HepG2 (cell line): Measurements from ENCODE around the gene FERMT2. TPM values are rescaled to one million over a fixed set of nuclear protein-coding genes. Genes with fewer than 3 reads are reported as not detected.

Experiments
- ATAC-seq: fragments of 200-7000 bp; cut with Tn5 transposase; 3 replicates; pipeline ENCODE4 v1.9.1; 2020; ENCODE audit warnings: mild to moderate bottlenecking, moderate library complexity
- BruUV-seq: library from RNA; stranded (reverse); fragments of 400-500 nt; replicated peaks from 2 replicates; lab custom pipeline; 2021; lab: Mats Ljungman, UMichigan
- CTCF ChIA-PET: fragments of 300-600 bp; formaldehyde crosslinking; extraction: SDS; loops from one replicate; lab custom pipeline; 2021; ENCODE audit warnings: low total read pairs, inconsistent platforms, low intra/inter-chr PET ratio; lab: Yijun Ruan, JAX
- POLR2A ChIA-PET: fragments of 350-600 bp; sonication (Branson Sonifier 250); formaldehyde crosslinking; loops from one replicate; lab custom pipeline; 2020; ENCODE audit warnings: antibody characterized with exemption, inconsistent platforms; lab: Yijun Ruan, JAX
- DNase-seq: peaks from one replicate; pipeline ENCODE4 v3.0.0-alpha.2; 2015; ENCODE audit warnings: low spot score
- FAIRE-seq: peaks from 3 replicates; lab custom pipeline; 2011; peaks lifted over from hg19 to GRCh38; lab: Jason Lieb, UNC
- H2AFZ ChIP-seq: one replicate; pipeline ENCODE4 v1.6.1; 2011; ENCODE audit warnings: low read length, inconsistent platforms
- H3K27ac ChIP-seq: fragments of 300-600 bp; 3 replicates; pipeline ENCODE4 v1.8.0; 2011; ENCODE audit warnings: mixed run types, mild to moderate bottlenecking, mixed read lengths, low read length, inconsistent platforms; ENCODE audit not compliant: insufficient read depth; ENCODE audit errors: extremely low read length
- H3K27me3 ChIP-seq, 2 experiments: fragments of 200-600 bp in 1 of 2; 2 replicates in 1 of 2; 3 replicates in 1 of 2; pipeline versions ENCODE4 v1.6.0 to v1.8.0; 2011; ENCODE audit warnings: low read length in 2 of 2, mild to moderate bottlenecking in 2 of 2, moderate library complexity in 2 of 2, inconsistent platforms in 1 of 2; ENCODE audit not compliant: insufficient read depth in 2 of 2, control insufficient read depth in 1 of 2
- H3K36me3 ChIP-seq, 2 experiments: fragments of 200-600 bp in 1 of 2; replicated peaks in 1 of 2; 2 replicates in 1 of 2; 3 replicates in 1 of 2; pipeline versions ENCODE4 v1.5.1 to v1.8.0; 2011; ENCODE audit warnings: low read length in 2 of 2, inconsistent platforms in 1 of 2; ENCODE audit not compliant: insufficient read depth in 2 of 2, control insufficient read depth in 1 of 2
- H3K4me1 ChIP-seq: 2 replicates; pipeline ENCODE4 v1.5.1; 2012; ENCODE audit warnings: low read length, inconsistent platforms; ENCODE audit not compliant: insufficient read depth
- H3K4me2 ChIP-seq: 2 replicates; pipeline ENCODE4 v1.6.0; 2011; ENCODE audit warnings: low read depth, low read length, inconsistent platforms
- H3K4me3 ChIP-seq, 3 experiments: fragments of 200-600 bp in 1 of 3; sonication (generic), shearing (Covaris generic) in 1 of 3; replicated peaks in 1 of 3; 2 replicates each; pipeline ENCODE4 v1.5.1; 2011 to 2016; ENCODE audit warnings: low read length in 3 of 3, inconsistent platforms in 2 of 3, low read depth in 2 of 3, mild to moderate bottlenecking in 2 of 3, control low read depth in 1 of 3, mixed read lengths in 1 of 3; ENCODE audit not compliant: insufficient read depth in 1 of 3
- H3K79me2 ChIP-seq: one replicate; pipeline ENCODE4 v1.6.1; 2011; ENCODE audit warnings: low read length, inconsistent platforms; ENCODE audit not compliant: insufficient read depth
- H3K9ac ChIP-seq: 2 replicates; pipeline ENCODE4 v1.6.0; 2011; ENCODE audit warnings: mild to moderate bottlenecking, low read depth, low read length, inconsistent platforms; ENCODE audit not compliant: insufficient read depth
- H3K9me3 ChIP-seq: 2 replicates; pipeline ENCODE4 v1.5.1; 2012; ENCODE audit warnings: mild to moderate bottlenecking, low read length
- H4K20me1 ChIP-seq: 2 replicates; pipeline ENCODE4 v1.6.0; 2011; ENCODE audit warnings: inconsistent platforms, mild to moderate bottlenecking, low read length, moderate library complexity; ENCODE audit not compliant: insufficient read depth
- KLF9 ChIP-seq: IDR thresholded peaks from 2 replicates; pipeline ENCODE4 v1.6.1; 2016; ENCODE audit warnings: low read depth
- MIXL1 ChIP-seq: IDR thresholded peaks from 2 replicates; pipeline ENCODE4 v1.6.1; 2016
- NCOA1 ChIP-seq: sonication (generic); formaldehyde crosslinking; IDR thresholded peaks from 2 replicates; pipeline ENCODE4 v1.9.0; 2021; ENCODE audit warnings: missing genetic modification reagents
- NKX3-1 ChIP-seq: sonication (generic); formaldehyde crosslinking; IDR thresholded peaks from 2 replicates; pipeline ENCODE4 v1.5.0; 2020; ENCODE audit warnings: missing genetic modification reagents
- POLR2A ChIP-seq, 2 experiments: IDR thresholded peaks; 2 replicates each; pipeline ENCODE4 v1.6.1; 2011; ENCODE audit warnings: low read depth in 2 of 2, low read length in 2 of 2, mild to moderate bottlenecking in 1 of 2, moderate library complexity in 1 of 2; ENCODE audit not compliant: insufficient read depth in 1 of 2
- RAD51 ChIP-seq: fragments of 450-650 bp; IDR thresholded peaks from 2 replicates; pipeline ENCODE4 v1.6.1; 2016; ENCODE audit warnings: borderline replicate concordance
- RARA ChIP-seq: IDR thresholded peaks from 2 replicates; pipeline ENCODE4 v1.6.1; 2016; ENCODE audit warnings: missing genetic modification reagents, missing compliant biosample characterization
- REXO4 ChIP-seq: sonication (generic); formaldehyde crosslinking; IDR thresholded peaks from 2 replicates; pipeline ENCODE4 v1.8.0; 2022; ENCODE audit warnings: missing genetic modification reagents, mild to moderate bottlenecking, borderline replicate concordance
- TOE1 ChIP-seq: sonication (generic); formaldehyde crosslinking; IDR thresholded peaks from 2 replicates; pipeline ENCODE4 v1.4.0; 2020; ENCODE audit warnings: mild to moderate bottlenecking, missing genetic modification reagents
- ZNF337 ChIP-seq: sonication (generic); formaldehyde crosslinking; IDR thresholded peaks from 2 replicates; pipeline ENCODE4 v1.5.1; 2020; ENCODE audit warnings: missing genetic modification reagents, low read depth, mild to moderate bottlenecking, borderline replicate concordance
- ZNF746 ChIP-seq: sonication (generic); formaldehyde crosslinking; IDR thresholded peaks from 2 replicates; pipeline ENCODE4 v1.8.0; 2022; ENCODE audit warnings: mild to moderate bottlenecking, missing genetic modification reagents
- WGBS: methylation state at CpG from one replicate; pipeline ENCODE4 v1.1.6; 2017; ENCODE audit warnings: low lambda C conversion rate; 5-methylcytosine and 5-hydroxymethylcytosine counted together
- in situ Hi-C: cut with HindIII; loops from 2 replicates; pipeline ENCODE4 v1.10.0; 2017; ENCODE audit warnings: low pct_unique_long_range_greater_than_20kb; ENCODE audit not compliant: extremely low pct_ligation_motif_present
- intact Hi-C: fragments of 100-400 bp; cut with micrococcal nuclease; formaldehyde crosslinking; loops from one replicate; pipeline ENCODE4 v1.10.0; 2022; ENCODE audit not compliant: unreplicated experiment
- polyA plus RNA-seq, 8 experiments: library from polyadenylated mRNA; depleted of rRNA in 3 of 8; stranded (reverse) in 7 of 8; unstranded in 1 of 8; fragments of >200 nt; fragmentation: Illumina TruSeq in 4 of 8; extraction: Trizol in 4 of 8; gene quantifications; 2 replicates each; pipeline versions ENCODE4 v1.2.1 to v1.2.3, GENCODE V29; 2011 to 2016; ENCODE audit warnings: low read depth in 4 of 8, missing spikeins in 1 of 8, mixed read lengths in 1 of 8; ENCODE audit not compliant: insufficient read depth in 1 of 8
- total RNA-seq, 5 experiments: library from RNA; depleted of rRNA; stranded (reverse); fragments of >200 nt; fragmentation: Illumina TruSeq; extraction: Trizol; gene quantifications; 2 replicates each; pipeline ENCODE4 v1.2.3, GENCODE V29; 2016; ENCODE audit warnings: low read depth in 1 of 5
- TF ChIP-seq, protein P1 (sequence below): sonication (generic); formaldehyde crosslinking; IDR thresholded peaks from 2 replicates; pipeline ENCODE4 v1.4.0; 2020; ENCODE audit warnings: missing genetic modification reagents
- TF ChIP-seq, protein P2 (sequence below): sonication (generic); formaldehyde crosslinking; IDR thresholded peaks from 2 replicates; pipeline ENCODE4 v1.5.0; 2020; ENCODE audit warnings: mild to moderate bottlenecking, missing genetic modification reagents

Gene FERMT2
- total and polyA plus RNA-seq, 2 of the 13 experiments (the other 11 are each of a cell fraction or from before 2014, with no cell fraction given): 36.2 to 60.4 TPM

DNA sequence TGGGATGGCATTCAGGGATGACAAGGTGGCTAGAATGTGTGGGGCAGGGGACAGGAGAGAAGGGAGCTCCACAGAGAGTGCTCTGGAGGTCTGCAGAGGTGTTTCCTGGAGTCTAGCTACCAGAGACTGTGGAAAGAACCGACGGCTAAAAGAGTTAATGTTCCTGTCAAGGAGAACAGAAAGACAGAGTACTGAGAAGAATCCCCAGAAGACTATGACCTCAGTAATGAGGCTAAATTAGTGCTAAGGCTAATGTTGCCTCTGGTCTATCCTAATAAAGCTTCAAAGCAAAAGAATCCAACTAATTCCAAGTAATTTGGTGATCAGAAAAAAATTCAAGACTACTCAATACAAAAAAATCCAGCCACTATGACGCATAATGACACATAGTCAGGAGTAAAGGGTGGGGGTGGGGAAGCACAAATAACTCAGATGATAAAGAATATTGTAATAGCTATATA is 44.7 kb downstream of the FERMT2 start:
- H3K4me1 ChIP-seq: no peaks in the 10 kb centered on the region

DNA sequence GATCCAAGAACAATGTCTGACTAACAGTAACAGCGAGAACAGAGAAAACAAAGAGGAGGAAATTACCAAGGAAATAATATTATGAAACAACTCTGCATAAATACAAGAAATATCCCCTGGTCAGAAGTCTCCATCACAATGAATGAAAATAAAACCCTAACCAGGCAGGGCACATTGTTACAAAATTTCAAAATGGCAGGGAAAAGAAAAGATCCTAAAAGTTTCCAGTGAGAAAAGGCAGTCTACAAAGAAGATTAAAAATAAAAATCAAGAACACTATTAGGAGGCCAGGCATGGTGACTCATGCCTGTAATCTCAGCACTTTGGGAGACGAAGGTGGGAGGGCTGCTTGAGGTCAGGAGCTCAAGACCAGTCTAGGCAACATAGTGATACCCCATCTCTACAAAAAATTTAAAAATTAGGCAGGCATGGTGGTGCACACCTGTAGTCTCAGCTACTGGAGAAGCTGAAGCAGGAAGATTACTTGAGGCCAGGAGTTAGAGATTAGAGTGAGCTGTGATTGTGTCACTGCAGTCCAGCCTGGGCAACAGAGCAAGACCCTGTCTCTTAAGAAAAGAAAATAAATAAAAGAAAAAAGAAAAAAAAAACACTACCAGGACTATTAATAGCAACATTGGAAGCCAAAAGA is 47.8 kb downstream of the FERMT2 start:
- no peak overlapping the region for H3K9ac ChIP-seq
- no peak overlapping the region for H3K27ac ChIP-seq
- H3K36me3 ChIP-seq: peaks cover 7 to 12% of the 10 kb centered on the region in 2 experiments; a peak in 3 of 5 replicates
- H2AFZ ChIP-seq: no peak overlapping the region
- BruUV-seq: no TSS peak
- H3K27me3 ChIP-seq: no peaks in the 10 kb centered on the region
- WGBS: 96% methylated on average over 2 of the region's 2 CpGs
- no peak for FAIRE-seq
- H3K79me2 ChIP-seq: peaks cover 6% of the 10 kb centered on the region
- no peak overlapping the region for H3K4me2 ChIP-seq
- no peaks in the 10 kb centered on the region for H3K4me1 ChIP-seq
- no peak for DNase-seq
- H3K4me3 ChIP-seq: no peak overlapping the region
- intact Hi-C loops (no loop called here), in situ Hi-C loops (no loop called here)
- 0 out of 2 replicates have a peak, but pooled peaks cover 4% of the 10 kb centered on the region for H4K20me1 ChIP-seq
- CTCF ChIA-PET: no interaction called here
- H3K9me3 ChIP-seq: no peaks in the 10 kb centered on the region
- no peak for ATAC-seq
- POLR2A ChIA-PET: no interaction called here
- TF ChIP-seq NKX3-1 (CRISPR knock-in tag) (no peak), POLR2A (IDR thresholded peaks at IDR 0.05; ENCODE audit: insufficient read depth in 1 of 2, low read depth in 2 of 2, low read length in 2 of 2) (no peak), MIXL1 (CRISPR knock-in tag) (no peak), ZNF337 (no peak), RAD51 (no peak), RARA (CRISPR knock-in tag) (no peak), ZNF746 (no peak), TOE1 (CRISPR knock-in tag) (no peak), KLF9 (CRISPR knock-in tag) (no peak), NCOA1 (CRISPR knock-in tag) (no peak)
- TF ChIP-seq, protein P1, sequence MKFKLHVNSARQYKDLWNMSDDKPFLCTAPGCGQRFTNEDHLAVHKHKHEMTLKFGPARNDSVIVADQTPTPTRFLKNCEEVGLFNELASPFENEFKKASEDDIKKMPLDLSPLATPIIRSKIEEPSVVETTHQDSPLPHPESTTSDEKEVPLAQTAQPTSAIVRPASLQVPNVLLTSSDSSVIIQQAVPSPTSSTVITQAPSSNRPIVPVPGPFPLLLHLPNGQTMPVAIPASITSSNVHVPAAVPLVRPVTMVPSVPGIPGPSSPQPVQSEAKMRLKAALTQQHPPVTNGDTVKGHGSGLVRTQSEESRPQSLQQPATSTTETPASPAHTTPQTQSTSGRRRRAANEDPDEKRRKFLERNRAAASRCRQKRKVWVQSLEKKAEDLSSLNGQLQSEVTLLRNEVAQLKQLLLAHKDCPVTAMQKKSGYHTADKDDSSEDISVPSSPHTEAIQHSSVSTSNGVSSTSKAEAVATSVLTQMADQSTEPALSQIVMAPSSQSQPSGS (CRISPR knock-in tag): no peak

More for the DNA sequence above, 44.7 kb downstream of the FERMT2 start:
- no peak for DNase-seq
- Histone ChIP-seq H3K9ac (no peak overlapping the region), H4K20me1 (0 out of 2 replicates have a peak, but pooled peaks cover 4% of the 10 kb centered on the region), H3K4me2 (no peak overlapping the region), H3K9me3 (no peaks in the 10 kb centered on the region), H2AFZ (no peak overlapping the region), H3K27me3 (no peaks in the 10 kb centered on the region), H3K27ac (no peak overlapping the region), H3K79me2 (peaks cover 6% of the 10 kb centered on the region)
- BruUV-seq: no TSS peak
- no peak for FAIRE-seq
- intact Hi-C loops: no loop called here
- in situ Hi-C loops: no loop called here
- 97% methylated on average over 3 of the region's 3 CpGs for WGBS
- TF ChIP-seq REXO4: no peak
- TF ChIP-seq, protein P2, sequence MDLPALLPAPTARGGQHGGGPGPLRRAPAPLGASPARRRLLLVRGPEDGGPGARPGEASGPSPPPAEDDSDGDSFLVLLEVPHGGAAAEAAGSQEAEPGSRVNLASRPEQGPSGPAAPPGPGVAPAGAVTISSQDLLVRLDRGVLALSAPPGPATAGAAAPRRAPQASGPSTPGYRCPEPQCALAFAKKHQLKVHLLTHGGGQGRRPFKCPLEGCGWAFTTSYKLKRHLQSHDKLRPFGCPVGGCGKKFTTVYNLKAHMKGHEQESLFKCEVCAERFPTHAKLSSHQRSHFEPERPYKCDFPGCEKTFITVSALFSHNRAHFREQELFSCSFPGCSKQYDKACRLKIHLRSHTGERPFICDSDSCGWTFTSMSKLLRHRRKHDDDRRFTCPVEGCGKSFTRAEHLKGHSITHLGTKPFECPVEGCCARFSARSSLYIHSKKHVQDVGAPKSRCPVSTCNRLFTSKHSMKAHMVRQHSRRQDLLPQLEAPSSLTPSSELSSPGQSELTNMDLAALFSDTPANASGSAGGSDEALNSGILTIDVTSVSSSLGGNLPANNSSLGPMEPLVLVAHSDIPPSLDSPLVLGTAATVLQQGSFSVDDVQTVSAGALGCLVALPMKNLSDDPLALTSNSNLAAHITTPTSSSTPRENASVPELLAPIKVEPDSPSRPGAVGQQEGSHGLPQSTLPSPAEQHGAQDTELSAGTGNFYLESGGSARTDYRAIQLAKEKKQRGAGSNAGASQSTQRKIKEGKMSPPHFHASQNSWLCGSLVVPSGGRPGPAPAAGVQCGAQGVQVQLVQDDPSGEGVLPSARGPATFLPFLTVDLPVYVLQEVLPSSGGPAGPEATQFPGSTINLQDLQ (CRISPR knock-in tag): no peak
- TF ChIP-seq, all 625 proteins: peak for 0
- CTCF ChIA-PET: no interaction called here
- ATAC-seq: no peak
- POLR2A ChIA-PET: no interaction called here
- H3K4me3 ChIP-seq: no peak overlapping the region
- H3K36me3 ChIP-seq: peaks cover 7 to 18% of the 10 kb centered on the region in 2 experiments
